HuH-7 (cell line): ENCODE measurements around the gene VPS51.

Source experiments
- DNase-seq: peaks from one replicate; pipeline ENCODE4 v3.0.0; 2011; ENCODE audit warnings: low spot score

The VPS51 gene

GRCh38 chr11:65119670-65119995 lies 23.6 kb downstream of the VPS51 start:
- DNase-seq = no peak

GRCh38 chr11:65120831-65121230 lies 24.8 kb downstream of the VPS51 start:
- DNase-seq = no peak

- DNase-seq = no peak
These were observed 25.4 kb downstream of the VPS51 start for GRCh38 chr11:65121447-65121864.

GRCh38 chr11:65121865-65122696 lies 26.1 kb downstream of the VPS51 start, which contains the start of the genes FAU and MRPL49:
FAU (minus strand) TSS chr11:65122134; CDS start chr11:65121813, 321 bp downstream.
MRPL49 (plus strand) TSS chr11:65122321; CDS start chr11:65122347, 26 bp downstream.
- peak; percentile 92 for DNase-seq

- DNase-seq = no peak
These were observed 28.6 kb downstream of the VPS51 start for GRCh38 chr11:65124480-65125196.

GRCh38 chr11:65125197-65126056 lies 29.4 kb downstream of the VPS51 start:
- DNase-seq = no peak

- DNase-seq = no peak
These were observed 30.7 kb downstream of the VPS51 start for GRCh38 chr11:65126624-65127274.

- DNase-seq = no peak
These were observed 31.6 kb downstream of the VPS51 start for GRCh38 chr11:65127473-65128181.

- no peak for DNase-seq
These were observed 32.5 kb downstream of the VPS51 start for GRCh38 chr11:65128182-65129145.

GRCh38 chr11:65129649-65130441 lies 33.8 kb downstream of the VPS51 start:
- DNase-seq = no peak

GRCh38 chr11:65130631-65131416 lies 34.8 kb downstream of the VPS51 start:
- no peak for DNase-seq

- DNase-seq = no peak
These were observed 35.4 kb downstream of the VPS51 start for GRCh38 chr11:65131417-65131776.

- no peak for DNase-seq
These were observed 35.9 kb downstream of the VPS51 start for GRCh38 chr11:65131895-65132237.

- DNase-seq = no peak
These were observed 36.4 kb downstream of the VPS51 start for GRCh38 chr11:65132238-65132987.

GRCh38 chr11:65132988-65133700 lies 37.1 kb downstream of the VPS51 start:
- no peak for DNase-seq

- no peak for DNase-seq
These were observed 37.7 kb downstream of the VPS51 start for GRCh38 chr11:65133724-65134123.
